H1 (cell line): Measurements from ENCODE around the gene FAM107A. TPM values are rescaled to one million over a fixed set of nuclear protein-coding genes. Genes with fewer than 3 reads are reported as not detected.

Experiments used
- CTBP2 ChIP-seq: IDR thresholded peaks from 2 replicates; pipeline ENCODE4 v1.7.0; 2011; ENCODE audit warnings: borderline replicate concordance, mild to moderate bottlenecking, moderate library complexity, mixed read lengths, low read length; ENCODE audit not compliant: insufficient read depth, insufficient read length
- CTCF ChIP-seq, 3 experiments: IDR thresholded peaks; 1 replicate in 2 of 3; 2 replicates in 1 of 3; pipeline versions ENCODE4 v1.5.1 to v1.6.1; 2011; ENCODE audit warnings: low read length in 3 of 3, mild to moderate bottlenecking in 3 of 3, inconsistent platforms in 2 of 3, low read depth in 1 of 3, moderate library complexity in 1 of 3; ENCODE audit not compliant: insufficient read depth in 1 of 3; ENCODE audit errors: control extremely low read depth in 1 of 3
- FOSL1 ChIP-seq: IDR thresholded peaks from 2 replicates; pipeline ENCODE4 v1.6.1; 2011; ENCODE audit warnings: mild to moderate bottlenecking, low read depth, low read length, moderate library complexity; ENCODE audit not compliant: insufficient read depth
- JUN ChIP-seq: IDR thresholded peaks from 2 replicates; pipeline ENCODE4 v1.6.1; 2011; ENCODE audit warnings: low read depth, mild to moderate bottlenecking, improper control_type of control experiment, low read length
- KDM1A ChIP-seq: fragments of 200-600, 300-600 bp; sonication (generic); IDR thresholded peaks from 2 replicates; pipeline ENCODE4 v1.7.1; 2016; ENCODE audit warnings: mild to moderate bottlenecking, low read length, borderline replicate concordance
- NANOG ChIP-seq: IDR thresholded peaks from 2 replicates; pipeline ENCODE4 v1.6.1; 2011; ENCODE audit warnings: low read length, low read depth, mild to moderate bottlenecking, inconsistent platforms; ENCODE audit not compliant: insufficient read depth, poor library complexity, severe bottlenecking
- RNF2 ChIP-seq: fragments of 200-900, 300-1000 bp; sonication (generic); IDR thresholded peaks from 2 replicates; pipeline ENCODE4 v1.7.1; 2016; ENCODE audit warnings: borderline replicate concordance, low read depth, mild to moderate bottlenecking, antibody characterized with exemption, low read length; ENCODE audit not compliant: poor library complexity, severe bottlenecking; ENCODE audit errors: missing control alignments
- RXRA ChIP-seq: IDR thresholded peaks from 2 replicates; pipeline ENCODE4 v1.6.1; 2011; ENCODE audit warnings: low read depth, mild to moderate bottlenecking, low read length, moderate library complexity; ENCODE audit not compliant: insufficient read depth
- SP4 ChIP-seq: IDR thresholded peaks from 2 replicates; pipeline ENCODE4 v1.6.1; 2012; ENCODE audit warnings: low read length, inconsistent platforms
- TAF1 ChIP-seq: IDR thresholded peaks from 2 replicates; pipeline ENCODE4 v1.6.1; 2011; ENCODE audit warnings: mild to moderate bottlenecking, low read depth, low read length
- TCF12 ChIP-seq: IDR thresholded peaks from 2 replicates; pipeline ENCODE4 v1.6.1; 2011; ENCODE audit warnings: low read depth, mild to moderate bottlenecking, low read length
- ZNF274 ChIP-seq: IDR thresholded peaks from 2 replicates; pipeline ENCODE4 v1.7.0; 2012; ENCODE audit warnings: low read length, borderline replicate concordance; ENCODE audit errors: extremely low read depth
- polyA plus RNA-seq, 7 experiments: library from polyadenylated mRNA; depleted of rRNA in 3 of 7; stranded (reverse) in 5 of 7; unstranded in 2 of 7; fragments of >200 nt in 5 of 7; fragments of 200-250 nt in 2 of 7; gene quantifications; 1 replicate in 5 of 7; 2 replicates in 1 of 7; 4 replicates in 1 of 7; pipeline versions ENCODE4 v1.2.1 to v1.2.3, GENCODE V29; 2011 to 2013; ENCODE audit warnings: missing spikeins in 2 of 7, mixed read lengths in 2 of 7
- total RNA-seq: library from RNA; stranded (reverse); fragmentation: NEBNext Ultra II Directional; extraction: Animal tissue kit (Norgen Biotek cat#: 25700); gene quantifications from 2 replicates; pipeline ENCODE4 v1.2.1, GENCODE V29; 2021

FAM107A gene
- total and polyA plus RNA-seq, 2 of the 8 experiments (the other 6 are each of a cell fraction or from before 2014, with no cell fraction given) = 0.51 to 0.65 TPM

- TF ChIP-seq CTCF (IDR thresholded peaks at IDR 0.05; ENCODE audit: control extremely low read depth in 1 of 3, insufficient read depth in 1 of 3, low read depth in 1 of 3, low read length in 3 of 3) = no peak
- no peak for TF ChIP-seq RXRA
- no peak; the same call in 1 of the 2 replicates for TF ChIP-seq KDM1A
- no peak for TF ChIP-seq TAF1
- no peak for TF ChIP-seq NANOG
- no peak for TF ChIP-seq FOSL1
- TF ChIP-seq ZNF274 = no peak
- no peak for TF ChIP-seq SP4
- no peak for TF ChIP-seq JUN
- no peak for TF ChIP-seq CTBP2
- no peak for TF ChIP-seq TCF12
- TF ChIP-seq RNF2 = no peak
These were observed 10.0 kb downstream of the FAM107A start (continued) for GRCh38 chr3:58567251-58567515.
